ENCODE data around the gene CLTRN.

CLTRN gene

GRCh38 chrX:15646543-15646942, 18.1 kb downstream of the CLTRN start:
- ATAC-seq: no peak

GRCh38 chrX:15646031-15646430, 18.6 kb downstream of the CLTRN start:
- no peak for ATAC-seq

GRCh38 chrX:15645266-15645665, 19.3 kb downstream of the CLTRN start:
- ATAC-seq: no peak

- no peak for ATAC-seq
Measured at GRCh38 chrX:15644560-15644872, 20.1 kb downstream of the CLTRN start.

- no peak for ATAC-seq
Measured at GRCh38 chrX:15643786-15644559, 20.6 kb downstream of the CLTRN start.

- ATAC-seq: no peak
Measured at GRCh38 chrX:15631637-15632036, 33.0 kb downstream of the CLTRN start.

GRCh38 chrX:15623054-15623453, 41.6 kb downstream of the CLTRN start:
- no peak for ATAC-seq

- ATAC-seq: no peak
Measured at GRCh38 chrX:15619053-15619755, 45.4 kb downstream of the CLTRN start.

GRCh38 chrX:15617111-15617510, 47.5 kb downstream of the CLTRN start:
- ATAC-seq: no peak

- ATAC-seq: no peak
Measured at GRCh38 chrX:15616531-15616930, 48.1 kb downstream of the CLTRN start.

- ATAC-seq: no peak
Measured at GRCh38 chrX:15607067-15607466, 57.5 kb downstream of the CLTRN start.

GRCh38 chrX:15606136-15606535, 58.5 kb downstream of the CLTRN start:
- ATAC-seq: no peak

GRCh38 chrX:15605226-15605625, 59.4 kb downstream of the CLTRN start:
- no peak for ATAC-seq

- no peak for ATAC-seq
Measured at GRCh38 chrX:15602761-15603160, 61.8 kb downstream of the CLTRN start.

- ATAC-seq: no peak
Measured at GRCh38 chrX:15601932-15602331, 62.7 kb downstream of the CLTRN start.

- ATAC-seq: no peak
Measured at GRCh38 chrX:15600745-15601144, 63.9 kb downstream of the CLTRN start, which contains the start of gene ACE2. TSS of gene ACE2 (minus strand) at chrX:15600960. CDS start at chrX:15600911, 49 bp downstream.

GRCh38 chrX:15600049-15600448, 64.6 kb downstream of the CLTRN start:
- ATAC-seq: no peak

- ATAC-seq: no peak
Measured at GRCh38 chrX:15599461-15599860, 65.1 kb downstream of the CLTRN start.

GRCh38 chrX:15598026-15598425, 66.6 kb downstream of the CLTRN start:
- no peak for ATAC-seq

GRCh38 chrX:15594371-15594770, 70.2 kb downstream of the CLTRN start:
- ATAC-seq: no peak

GRCh38 chrX:15579778-15580747, 84.5 kb downstream of the CLTRN start:
- no peak for ATAC-seq

All from activated CD4-positive, CD25-positive, alpha-beta regulatory T cell treated with anti-CD3 and anti-CD28 coated beads, Interleukin-2, amount 50 U/mL, for 24 hours (primary cell).